IPS-NIHi7 (cell line): ENCODE results near the gene IGSF21.
A peak's percentile ranks its signal among the peaks of the same experiment; 100 is the strongest.

ENCODE experiments used
- DNase-seq: peaks from one replicate; pipeline ENCODE4 v3.0.0; 2012; ENCODE audit warnings: mixed read lengths; ENCODE audit errors: extremely low spot score

Gene IGSF21

DNA sequence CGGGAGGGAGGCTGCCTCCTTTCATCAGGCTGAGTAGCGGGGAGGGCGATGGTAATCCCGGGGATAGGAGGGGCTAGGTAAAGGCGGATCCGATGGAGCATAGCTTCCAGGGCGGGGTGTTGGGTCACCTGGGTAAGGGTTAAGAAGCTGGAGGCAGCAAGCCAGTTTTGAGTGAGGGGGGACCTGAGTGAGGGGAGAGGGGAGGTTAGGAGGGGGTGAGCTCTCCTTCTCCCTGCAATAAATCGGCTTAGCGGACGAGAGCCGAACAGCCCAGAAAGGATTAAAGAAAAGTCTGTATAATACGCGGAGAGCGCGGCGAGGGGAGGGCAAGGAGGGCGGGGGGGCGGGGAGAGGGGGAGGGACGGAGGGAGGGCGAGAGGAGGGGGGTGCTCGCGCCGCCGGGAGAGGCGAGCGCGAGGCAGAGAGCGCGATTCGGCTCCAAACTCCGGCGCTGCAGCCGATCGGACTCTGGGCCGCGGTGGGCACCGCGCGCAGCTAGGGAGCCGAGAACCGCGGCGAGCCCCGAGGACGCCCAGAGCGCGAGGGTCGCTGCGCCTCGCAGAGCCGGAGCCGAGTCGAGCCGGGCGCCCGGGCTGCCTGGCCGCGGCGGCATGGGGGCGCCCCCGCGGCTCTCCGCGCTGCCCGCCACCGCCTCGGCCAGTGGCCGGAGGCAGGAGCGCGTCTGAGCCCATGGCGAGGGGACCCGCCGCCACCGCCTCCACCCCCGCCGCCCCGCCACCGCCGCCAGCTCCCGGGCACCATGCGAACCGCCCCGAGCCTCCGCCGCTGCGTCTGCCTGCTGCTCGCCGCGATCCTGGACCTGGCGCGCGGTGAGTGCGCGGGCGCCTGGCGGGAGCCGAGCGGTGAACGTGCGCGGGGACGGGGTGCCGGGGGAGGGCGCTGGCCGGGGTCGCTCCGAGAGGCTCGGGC lies at the start of gene IGSF21:
Gene IGSF21 (plus strand): TSS at position 430 of the 930 bp plus-strand sequence. CDS start 331 bp downstream, at position 761.
- peak; percentile 64 for DNase-seq

DNA sequence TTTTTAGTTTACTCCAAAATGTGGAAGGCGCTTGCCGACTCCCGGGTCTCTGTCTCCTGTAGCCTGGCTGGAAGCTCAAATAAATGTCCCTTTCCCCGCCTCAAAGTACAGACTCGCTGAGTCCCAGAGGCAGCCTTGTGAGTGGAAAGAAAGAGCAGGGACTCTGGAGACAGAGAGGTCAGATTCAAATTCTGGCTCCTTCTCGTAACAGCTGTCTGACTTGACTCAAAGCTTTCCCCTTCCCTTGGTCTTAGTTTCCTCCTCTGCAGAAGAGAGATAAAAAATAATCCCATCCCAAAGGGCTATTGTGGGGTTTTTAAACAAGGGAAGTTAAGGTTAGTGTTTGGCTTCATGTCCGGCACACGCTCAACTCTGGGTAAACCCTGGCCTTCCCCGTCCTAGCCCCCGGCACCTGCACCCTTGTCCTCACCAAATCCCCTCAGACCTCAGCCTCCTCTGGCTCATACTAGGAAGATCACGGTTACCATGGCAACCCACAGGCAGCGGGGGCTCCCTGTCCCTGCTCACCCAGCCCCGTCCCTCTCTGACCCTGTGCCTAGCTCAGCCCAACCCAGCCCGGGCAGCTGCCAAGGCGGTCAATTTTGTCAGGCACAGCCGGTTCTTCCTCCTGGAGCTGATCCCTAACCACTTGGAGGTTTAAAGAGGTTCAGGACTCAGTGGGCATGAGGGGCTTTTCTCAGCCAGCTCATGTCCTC lies 49.2 kb upstream of the IGSF21 start:
- peak; percentile 24 for DNase-seq

DNA sequence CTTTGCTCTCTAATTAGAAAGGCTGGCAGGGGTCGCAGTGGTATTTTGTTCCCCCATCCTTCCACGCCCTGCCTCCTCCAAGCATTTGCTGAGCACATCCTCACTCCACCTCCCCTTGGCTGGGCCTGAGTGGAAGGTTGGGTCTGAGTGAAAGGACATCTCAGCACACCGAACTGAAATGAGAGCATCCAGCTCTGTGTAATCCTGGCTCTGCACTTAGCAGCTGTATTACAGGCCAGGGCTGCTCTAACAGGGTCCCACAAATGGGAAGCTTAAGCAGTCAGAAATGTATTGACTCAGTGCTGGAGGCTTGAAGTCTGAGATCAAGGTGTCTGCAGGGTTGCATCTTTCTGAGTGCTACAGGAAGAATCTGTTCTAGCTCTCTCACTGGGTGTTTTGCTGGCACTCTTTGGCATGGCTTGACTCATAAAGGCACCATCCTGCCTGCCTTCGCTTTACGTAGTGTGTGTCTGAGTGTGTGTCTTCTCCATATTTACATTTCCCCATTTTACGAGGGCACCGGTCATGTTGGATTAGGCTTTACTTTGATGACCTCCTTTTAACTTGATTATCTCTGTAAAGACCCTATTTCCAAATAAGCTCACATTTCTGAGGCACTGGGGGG lies 48.5 kb upstream of the IGSF21 start:
- no peak for DNase-seq

DNA sequence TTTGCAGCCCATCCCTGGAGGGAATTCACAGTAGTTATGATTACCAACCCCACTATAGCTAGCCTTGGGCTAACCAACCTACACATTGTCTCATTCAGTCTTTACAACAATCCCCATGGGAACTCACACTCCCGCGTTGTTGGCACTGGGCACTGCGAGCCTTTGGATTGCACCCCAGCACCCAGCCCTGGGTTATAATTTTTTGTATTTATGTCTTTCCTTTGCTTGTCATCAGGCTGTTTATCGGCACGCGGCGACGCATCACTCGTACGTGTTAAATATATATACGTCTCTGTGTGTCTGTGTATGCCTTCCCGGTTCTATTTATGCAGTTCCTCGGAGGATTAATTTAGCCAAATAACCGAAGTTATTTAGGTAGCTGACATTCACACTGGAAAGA lies 47.2 kb upstream of the IGSF21 start:
- DNase-seq = no peak

DNA sequence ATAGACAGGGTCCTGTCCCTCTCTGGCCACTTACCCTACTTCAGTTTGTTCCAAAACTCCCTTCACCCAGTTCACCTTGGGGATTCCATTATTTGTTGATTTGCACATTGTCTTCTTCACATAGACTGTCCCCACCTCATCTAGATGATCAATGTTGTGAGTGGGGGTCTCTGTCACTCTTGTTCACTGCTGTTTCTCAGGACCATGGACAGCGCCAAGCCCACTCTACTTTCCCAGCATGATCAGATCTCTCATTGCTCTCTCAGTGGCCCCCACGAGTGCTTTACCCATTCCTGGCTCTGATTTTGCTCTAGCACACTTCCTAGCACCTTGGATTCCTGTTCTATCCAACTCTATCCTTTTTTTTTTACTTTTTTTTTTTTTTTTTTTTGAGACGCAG lies 45.4 kb upstream of the IGSF21 start:
- peak; percentile 64 for DNase-seq

DNA sequence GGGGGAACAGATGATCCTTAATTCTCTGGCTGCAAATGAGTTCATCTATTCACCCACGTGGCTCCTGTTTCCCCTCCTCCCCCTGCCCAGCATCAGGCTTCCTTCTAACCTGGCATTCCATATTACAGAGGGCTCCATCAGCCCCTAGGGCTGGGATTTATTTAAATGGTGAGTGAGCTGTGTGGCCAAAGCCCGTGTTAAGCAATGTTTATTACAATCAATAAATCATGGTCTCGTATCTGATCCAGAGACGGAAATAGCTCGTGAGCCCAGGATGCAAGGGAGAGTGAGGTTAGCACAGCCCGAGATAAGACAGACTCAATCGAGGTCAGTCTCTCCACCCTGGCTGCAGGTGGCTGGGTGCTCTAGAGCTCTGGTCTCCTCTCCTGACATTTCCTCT lies 43.1 kb upstream of the IGSF21 start:
- no peak for DNase-seq

DNA sequence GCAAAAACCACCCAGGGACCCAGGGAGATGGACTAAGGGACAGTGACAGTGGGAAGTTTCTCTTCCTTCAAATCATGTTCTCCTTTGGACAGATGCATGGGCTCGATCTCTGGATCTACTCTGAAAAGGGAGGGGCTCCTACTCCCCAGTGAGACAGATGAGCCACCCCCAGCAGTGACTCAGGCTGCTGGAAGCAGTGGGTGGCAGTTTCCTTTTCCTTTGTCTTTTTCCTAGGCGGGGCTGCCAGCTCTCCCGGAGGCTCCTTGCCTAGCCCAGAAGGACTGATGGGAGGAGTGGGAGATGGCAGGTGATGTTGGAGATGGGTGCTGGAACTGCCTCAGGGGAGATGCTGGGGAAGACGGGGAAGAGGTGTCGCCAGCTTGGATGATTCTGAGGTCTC lies 41.0 kb upstream of the IGSF21 start:
- DNase-seq = no peak

DNA sequence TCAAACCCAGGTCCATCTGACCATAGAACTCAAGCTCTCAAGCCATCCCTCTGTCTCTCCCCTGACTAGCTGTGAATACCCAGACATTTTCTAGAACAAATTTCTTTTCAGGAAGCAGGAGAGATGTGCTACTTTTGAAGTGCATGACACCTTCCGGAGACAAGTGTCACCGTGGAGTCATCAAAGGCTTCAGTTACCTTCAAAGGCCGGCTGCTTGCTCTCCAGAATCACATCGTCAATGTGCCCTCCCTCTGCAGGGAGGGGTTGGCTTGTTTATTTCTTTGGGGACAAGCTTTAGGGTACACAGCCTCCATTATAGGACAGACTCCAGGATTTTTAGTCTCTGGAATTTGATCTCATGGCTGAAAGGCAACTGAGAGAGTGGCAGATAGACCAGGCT lies 37.7 kb upstream of the IGSF21 start:
- no peak for DNase-seq

DNA sequence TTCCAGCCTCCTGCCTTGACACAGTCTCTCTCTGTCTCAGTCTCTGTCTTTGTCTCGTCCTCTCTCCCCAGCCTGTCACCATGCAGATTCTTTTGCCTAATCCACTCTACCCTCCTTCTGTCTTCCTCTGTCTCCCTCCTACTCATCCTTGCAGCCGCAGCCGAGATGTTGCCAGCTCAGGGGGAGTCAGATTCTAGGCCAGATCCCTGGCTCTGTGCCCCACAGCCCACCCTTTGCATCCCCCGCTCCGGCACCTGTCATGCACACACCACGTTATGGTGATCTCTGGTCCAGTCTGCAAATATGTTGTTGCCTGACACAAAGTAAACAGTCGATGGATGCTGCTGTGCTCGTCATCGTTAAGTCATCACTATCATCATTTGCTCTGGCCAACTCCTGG lies 35.5 kb upstream of the IGSF21 start:
- DNase-seq = no peak

DNA sequence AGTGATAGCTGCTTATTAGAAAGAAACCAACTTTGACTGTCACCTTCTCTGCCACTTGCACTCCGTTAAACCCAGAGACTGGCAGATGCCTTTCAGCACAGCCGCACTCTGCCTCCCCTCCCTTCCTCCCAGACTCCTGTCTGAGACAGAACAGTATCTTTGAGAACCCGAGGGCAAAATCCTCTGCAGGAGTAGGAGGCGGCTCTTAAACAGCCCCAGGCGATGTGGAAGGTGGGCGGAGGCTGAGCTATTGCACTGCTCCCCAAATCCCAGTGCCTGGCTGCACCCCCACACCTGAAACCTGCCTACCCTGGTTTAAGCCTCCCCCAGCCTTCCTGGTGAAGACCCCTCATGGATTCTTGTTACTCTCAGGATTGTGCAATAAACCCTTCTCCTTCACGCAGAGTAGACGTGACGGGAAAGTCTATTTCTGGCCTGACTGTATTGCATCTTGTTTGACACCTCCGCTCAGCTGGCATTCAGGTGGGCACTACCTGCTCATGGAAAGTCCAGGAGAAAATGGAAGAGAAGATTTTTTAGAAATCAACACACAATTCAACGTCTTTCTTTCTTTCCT lies 34.4 kb upstream of the IGSF21 start:
- no peak for DNase-seq

DNA sequence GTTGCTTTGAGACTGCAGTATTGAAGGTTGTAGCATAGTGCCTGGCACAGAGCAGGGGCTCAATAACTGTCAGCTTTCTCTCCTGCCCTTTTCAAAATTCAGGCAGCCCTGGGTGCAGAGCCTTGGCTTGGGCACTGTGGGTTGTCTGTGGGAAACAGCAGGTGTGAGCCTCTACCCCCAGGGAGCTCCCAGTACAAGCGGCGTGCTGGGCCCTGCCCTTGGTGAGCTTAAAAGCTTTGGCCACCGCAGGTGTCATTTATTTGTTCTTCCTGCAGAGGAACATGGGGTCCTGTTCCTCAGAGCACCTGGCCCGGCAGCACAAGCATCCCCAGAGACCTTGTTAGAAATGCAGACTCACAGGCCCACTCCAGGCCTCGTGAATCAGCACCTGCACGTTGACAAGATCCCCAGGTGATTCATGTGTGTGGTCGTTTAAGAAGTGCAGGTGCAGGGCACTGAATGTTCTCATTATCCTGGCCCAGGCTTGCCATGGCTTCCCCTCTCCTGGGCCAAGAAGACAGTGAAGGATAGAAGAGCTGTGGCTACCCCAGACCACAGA lies 29.9 kb upstream of the IGSF21 start:
- no peak for DNase-seq

DNA sequence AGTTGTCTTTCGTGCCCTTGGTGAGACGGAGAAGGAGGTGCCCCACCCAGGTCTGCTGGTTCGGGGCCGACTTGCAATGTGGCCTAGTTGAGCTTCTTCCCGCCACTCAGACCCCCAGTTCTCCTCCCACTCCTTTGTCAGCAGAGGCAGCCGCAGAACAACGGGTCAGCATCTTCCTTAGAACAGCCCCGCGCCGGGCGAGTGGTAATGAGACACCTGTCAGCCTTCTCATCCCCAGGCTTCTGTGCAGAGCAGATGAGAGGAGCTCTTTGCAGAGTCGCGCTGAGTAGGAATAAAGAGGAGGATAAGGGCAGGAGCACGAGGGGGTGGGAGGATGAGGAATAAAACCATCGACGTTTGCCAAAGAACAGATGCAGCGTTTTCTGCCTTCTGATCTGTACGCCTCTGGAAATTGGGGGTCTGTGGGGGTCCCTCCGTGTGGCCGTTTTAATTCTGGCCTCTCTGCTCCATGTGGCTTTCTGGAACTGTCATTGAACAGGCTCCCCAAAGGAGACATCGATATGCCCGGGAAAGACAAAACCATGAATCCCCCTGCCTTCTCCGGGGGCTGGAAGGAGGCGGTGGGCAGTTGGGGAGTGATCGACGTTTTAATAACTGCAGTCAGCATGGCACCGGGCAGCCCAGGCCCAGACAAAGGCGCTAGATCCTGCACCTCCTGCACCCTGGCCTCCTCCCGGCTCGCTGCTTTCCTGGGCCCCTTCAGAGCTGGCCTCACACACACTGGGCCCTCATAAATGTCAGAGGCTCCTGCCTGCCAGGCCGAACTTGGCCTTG lies 27.5 kb upstream of the IGSF21 start:
- DNase-seq = no peak

DNA sequence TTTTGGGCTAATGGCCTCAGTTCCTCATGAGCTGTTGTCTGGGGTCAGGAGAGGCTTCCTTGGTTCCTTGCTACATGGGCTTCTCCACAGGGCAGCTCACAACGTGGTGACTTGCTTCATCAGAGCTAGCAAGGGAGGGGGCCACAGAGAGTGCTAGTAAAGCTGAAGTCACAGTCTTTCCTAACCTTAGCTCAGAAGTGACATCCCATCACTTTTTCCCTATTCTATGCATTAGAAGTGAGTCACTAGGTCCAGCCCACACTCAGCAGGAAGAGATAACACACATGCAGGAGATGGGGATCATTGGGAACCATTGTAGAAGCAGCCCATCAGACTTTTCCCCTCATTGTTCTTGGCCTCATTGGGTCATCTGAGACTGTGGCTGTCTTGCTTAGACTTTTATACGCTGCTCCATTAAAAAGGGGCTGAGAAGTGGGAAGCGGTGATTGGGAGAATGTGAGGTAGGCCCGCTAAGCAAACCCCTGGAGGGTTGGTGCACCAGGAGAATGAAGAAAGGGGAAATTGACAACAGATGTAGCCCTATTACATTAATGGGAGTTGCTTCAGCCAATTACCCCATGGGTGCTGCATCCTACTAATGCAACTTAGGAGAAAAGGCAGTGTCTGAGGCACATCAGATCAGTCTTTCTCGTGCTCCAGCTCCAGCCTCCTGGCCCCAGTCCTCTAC lies 22.1 kb upstream of the IGSF21 start:
- DNase-seq = no peak

DNA sequence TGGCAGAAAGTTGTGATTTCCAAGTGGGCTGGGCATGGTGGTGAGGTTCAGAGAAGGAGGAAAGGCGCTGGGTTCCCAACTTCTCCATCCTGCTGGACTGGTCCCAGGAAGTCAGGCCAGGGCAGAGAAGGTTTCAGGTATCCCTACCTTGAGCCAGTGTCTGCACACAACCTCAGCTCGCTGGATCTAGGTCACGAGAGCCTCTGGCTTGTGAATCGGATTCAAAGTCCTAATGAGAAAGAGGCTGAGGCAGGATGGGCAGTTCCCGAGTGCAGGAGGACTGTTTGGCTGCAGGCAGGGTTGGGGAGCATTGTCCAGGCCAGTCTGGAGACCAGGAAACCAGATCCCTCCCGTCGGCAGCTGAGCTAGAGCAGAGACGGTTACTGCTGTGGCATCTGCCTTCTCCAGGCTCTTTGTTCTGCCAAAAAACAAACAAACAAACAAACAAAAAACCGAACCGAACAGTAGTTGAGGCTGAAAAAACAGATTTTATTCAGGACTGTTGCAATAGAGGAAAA lies 19.5 kb upstream of the IGSF21 start:
- DNase-seq = no peak

DNA sequence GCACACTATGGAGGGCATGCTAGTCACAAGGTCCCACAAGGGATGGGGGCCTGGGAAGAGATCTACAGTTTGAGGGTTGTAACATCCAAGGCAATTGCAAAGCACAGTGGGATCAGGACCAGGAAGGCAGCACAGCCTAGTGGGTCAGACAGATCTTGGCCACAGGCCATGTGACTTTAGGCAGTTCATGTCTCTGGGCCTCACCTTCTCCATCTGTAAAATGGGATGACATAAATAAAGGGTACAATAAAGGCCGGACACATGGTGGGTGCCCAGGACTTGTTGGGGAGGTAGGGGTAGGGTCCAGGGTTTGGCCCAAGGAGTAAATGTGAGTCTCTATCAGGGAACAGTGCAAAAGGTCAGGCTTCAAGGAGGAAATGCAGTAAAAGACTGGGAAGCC lies 18.1 kb upstream of the IGSF21 start:
- DNase-seq = no peak

DNA sequence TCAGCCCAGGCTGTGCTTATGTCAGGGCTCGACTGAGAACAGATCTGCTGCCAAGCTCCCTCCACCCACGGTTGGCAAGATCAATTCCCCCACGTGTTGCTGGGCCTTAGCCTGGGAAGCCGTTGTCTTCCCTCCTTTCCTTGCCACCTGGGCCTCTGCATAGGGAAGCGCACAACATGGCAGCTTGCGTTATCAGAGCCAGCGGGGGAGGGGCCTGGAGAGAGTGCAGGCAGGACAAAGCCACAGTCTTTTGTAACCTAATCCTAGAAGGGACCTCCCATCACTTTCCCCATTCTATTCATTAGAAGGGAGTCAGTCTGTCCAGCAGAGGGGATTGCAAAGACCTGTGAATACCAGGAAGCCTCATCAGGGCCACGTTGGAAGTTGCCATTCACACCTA lies 17.0 kb upstream of the IGSF21 start:
- DNase-seq = peak; percentile 71

DNA sequence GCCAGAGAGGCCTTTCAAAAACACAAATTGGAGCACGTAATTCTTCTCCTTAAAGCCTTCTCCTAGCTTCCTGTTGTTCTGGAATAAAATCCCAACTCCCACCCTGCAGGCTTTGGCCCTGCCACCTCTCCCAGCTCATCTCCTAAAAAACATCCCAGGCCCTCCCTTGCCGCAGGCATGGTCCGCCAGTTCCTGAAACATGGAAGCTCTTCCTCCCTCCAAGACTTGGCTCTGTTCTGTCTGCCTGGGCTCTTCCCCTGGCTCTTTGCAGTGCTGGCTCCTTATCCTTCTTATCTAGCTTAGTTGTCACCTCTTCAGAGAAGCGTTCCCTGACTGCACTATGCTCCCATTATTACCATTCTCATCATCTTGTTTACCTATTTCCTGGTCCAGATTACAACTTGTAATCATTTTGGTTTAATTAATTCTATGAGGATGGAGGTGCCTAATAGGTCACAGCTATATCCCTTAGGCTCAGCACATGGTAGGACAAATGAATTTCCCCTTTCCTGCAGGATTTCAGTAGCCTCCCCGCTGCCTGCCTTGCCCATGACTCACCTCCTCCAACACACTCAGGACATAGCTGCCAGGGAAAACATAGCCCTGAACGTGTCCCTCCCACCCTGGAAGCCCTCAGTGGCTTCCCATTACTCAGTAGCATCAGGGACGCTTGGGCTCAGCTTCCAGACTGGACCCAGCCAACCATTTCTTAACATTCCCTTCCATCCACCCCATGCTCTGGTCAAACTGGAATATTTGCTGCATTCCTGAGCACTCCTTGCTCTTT lies 15.7 kb upstream of the IGSF21 start:
- DNase-seq = peak; percentile 48

DNA sequence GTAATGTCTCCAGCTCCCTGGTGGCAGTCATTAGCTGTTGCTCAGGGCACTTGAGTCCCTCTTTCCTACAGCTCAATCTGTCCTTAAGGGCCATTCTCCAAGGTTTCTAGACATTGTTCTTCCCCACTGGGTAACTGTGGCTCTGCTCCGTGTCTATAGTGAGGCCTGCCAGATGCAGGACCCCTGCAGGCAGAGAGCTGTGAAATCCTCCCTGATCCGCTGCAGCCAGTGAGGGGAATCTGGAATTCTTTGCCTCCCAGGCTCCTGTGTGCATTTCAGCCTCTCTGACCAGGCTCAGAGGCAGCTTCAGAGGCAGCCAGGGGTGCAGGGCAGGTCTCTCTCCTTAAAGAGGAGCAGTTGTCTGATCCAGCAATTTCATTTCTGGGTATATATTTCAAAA lies 14.4 kb upstream of the IGSF21 start:
- DNase-seq = no peak

DNA sequence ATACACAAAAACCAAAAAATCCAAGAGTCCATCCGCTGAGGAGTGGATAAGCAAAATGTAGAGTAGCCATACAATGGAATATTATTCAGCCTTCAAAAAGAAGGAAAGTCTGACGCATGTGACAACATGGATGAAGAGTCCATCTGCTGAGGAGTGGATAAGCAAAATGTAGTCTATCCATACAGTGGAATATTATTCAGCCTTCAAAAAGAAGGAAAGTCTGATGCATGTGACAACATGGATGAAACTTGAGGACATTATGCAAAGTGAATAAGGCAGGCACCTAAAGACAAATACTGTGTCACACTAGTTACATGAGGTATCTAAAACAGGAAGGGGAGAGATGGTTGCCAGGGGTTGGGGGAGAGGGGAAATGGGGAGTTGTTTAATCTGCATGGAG lies 14.0 kb upstream of the IGSF21 start:
- no peak for DNase-seq
